ENCODE measurements around the gene LTBR. TPM values are rescaled to one million over a fixed set of nuclear protein-coding genes. Genes with fewer than 3 reads are reported as not detected.

LTBR gene
- 42.1 and 47.6 TPM in 2 replicates for total RNA-seq

GRCh38 chr12:6383572-6384498 is at the start of gene LTBR:
TSS of gene LTBR (plus strand) at chr12:6384162. CDS start at chr12:6384359, 197 bp downstream.

GRCh38 chr12:6341417-6342139 is 42.4 kb upstream of the LTBR start, which contains the start of gene TNFRSF1A:
TSS of gene TNFRSF1A (minus strand) at chr12:6342076. CDS start at chr12:6341814, 262 bp downstream.

GRCh38 chr12:6375269-6376078 is 8.5 kb upstream of the LTBR start, which contains the start of gene SCNN1A:
TSS of gene SCNN1A (minus strand) at chr12:6375563. CDS start at chr12:6374783, 780 bp downstream.

Other genes with a start within 250 kb of the LTBR start
- gene CD9, start 183.8 kb upstream of the LTBR start, total RNA-seq: 615 and 665 TPM in 2 replicates
- not detected in 2 replicates for gene PLEKHG6, start 73.5 kb upstream of the LTBR start, total RNA-seq
- gene TNFRSF1A, start 42.1 kb upstream of the LTBR start, total RNA-seq: 92.7 and 109 TPM in 2 replicates
- gene SCNN1A, start 8.6 kb upstream of the LTBR start, total RNA-seq: not detected in 2 replicates
- gene CD27, start 60.8 kb downstream of the LTBR start, total RNA-seq: 0.12 and 0.13 TPM in 2 replicates
- gene TAPBPL, start 67.9 kb downstream of the LTBR start, total RNA-seq: 7.8 and 11.6 TPM in 2 replicates
- gene VAMP1, start 86.5 kb downstream of the LTBR start, total RNA-seq: 11.6 and 14.9 TPM in 2 replicates
- gene MRPL51, start 109.1 kb downstream of the LTBR start, total RNA-seq: 182 and 190 TPM in 2 replicates
- gene NCAPD2, start 109.9 kb downstream of the LTBR start, total RNA-seq: 43.6 and 59.2 TPM in 2 replicates
- 8,383 and 9,740 TPM in 2 replicates for gene GAPDH, start 150.4 kb downstream of the LTBR start, total RNA-seq
- gene IFFO1, start 171.9 kb downstream of the LTBR start, total RNA-seq: 30.0 and 44.3 TPM in 2 replicates
- 12.3 and 19.0 TPM in 2 replicates for gene NOP2, start 184.1 kb downstream of the LTBR start, total RNA-seq
- gene CHD4, start 223.2 kb downstream of the LTBR start, total RNA-seq: 228 and 268 TPM in 2 replicates